Fibroblast of mammary gland (primary cell): ENCODE results near the gene PTPRD.
A peak's percentile ranks its signal among the peaks of the same experiment; 100 is the strongest.

Experiments
- DNase-seq: peaks from one replicate; pipeline ENCODE4 v3.0.0-alpha.2; 2010; ENCODE audit warnings: low read depth
- H3K4me3 ChIP-seq: 2 replicates; pipeline ENCODE4 v1.5.1; 2011; ENCODE audit warnings: low read depth, mild to moderate bottlenecking, low read length, moderate library complexity; ENCODE audit not compliant: control insufficient read depth
- TF ChIP-seq, protein P1 (sequence below): conservative IDR thresholded peaks from 2 replicates; pipeline ENCODE4 v1.5.1; 2011; ENCODE audit warnings: low read depth, low read length, inconsistent platforms; ENCODE audit not compliant: control insufficient read depth, insufficient read depth

PTPRD gene

DNA sequence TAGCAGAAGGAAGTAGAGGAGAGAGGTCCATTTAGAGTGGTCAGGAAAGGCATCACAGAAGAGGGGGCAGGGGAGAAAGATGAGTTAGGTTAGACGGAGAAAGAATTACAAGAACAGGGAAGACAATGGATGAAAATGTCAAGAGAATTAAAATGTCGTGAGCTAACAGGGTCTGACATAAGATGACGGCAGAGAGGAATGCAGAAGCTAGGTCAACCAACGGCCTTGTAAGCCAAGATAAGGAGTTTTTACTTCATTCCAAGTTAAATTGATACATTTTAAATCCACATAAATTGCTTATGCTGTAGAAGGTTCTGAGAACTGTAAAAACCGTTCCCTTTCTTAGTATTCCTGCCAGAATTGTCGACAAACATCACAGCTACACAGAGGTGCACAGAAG is 1916.3 kb downstream of the PTPRD start:
- H3K4me3 ChIP-seq, result no peak overlapping the region
- no peak for DNase-seq
- TF ChIP-seq, protein P1, sequence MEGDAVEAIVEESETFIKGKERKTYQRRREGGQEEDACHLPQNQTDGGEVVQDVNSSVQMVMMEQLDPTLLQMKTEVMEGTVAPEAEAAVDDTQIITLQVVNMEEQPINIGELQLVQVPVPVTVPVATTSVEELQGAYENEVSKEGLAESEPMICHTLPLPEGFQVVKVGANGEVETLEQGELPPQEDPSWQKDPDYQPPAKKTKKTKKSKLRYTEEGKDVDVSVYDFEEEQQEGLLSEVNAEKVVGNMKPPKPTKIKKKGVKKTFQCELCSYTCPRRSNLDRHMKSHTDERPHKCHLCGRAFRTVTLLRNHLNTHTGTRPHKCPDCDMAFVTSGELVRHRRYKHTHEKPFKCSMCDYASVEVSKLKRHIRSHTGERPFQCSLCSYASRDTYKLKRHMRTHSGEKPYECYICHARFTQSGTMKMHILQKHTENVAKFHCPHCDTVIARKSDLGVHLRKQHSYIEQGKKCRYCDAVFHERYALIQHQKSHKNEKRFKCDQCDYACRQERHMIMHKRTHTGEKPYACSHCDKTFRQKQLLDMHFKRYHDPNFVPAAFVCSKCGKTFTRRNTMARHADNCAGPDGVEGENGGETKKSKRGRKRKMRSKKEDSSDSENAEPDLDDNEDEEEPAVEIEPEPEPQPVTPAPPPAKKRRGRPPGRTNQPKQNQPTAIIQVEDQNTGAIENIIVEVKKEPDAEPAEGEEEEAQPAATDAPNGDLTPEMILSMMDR, result no peak

DNA sequence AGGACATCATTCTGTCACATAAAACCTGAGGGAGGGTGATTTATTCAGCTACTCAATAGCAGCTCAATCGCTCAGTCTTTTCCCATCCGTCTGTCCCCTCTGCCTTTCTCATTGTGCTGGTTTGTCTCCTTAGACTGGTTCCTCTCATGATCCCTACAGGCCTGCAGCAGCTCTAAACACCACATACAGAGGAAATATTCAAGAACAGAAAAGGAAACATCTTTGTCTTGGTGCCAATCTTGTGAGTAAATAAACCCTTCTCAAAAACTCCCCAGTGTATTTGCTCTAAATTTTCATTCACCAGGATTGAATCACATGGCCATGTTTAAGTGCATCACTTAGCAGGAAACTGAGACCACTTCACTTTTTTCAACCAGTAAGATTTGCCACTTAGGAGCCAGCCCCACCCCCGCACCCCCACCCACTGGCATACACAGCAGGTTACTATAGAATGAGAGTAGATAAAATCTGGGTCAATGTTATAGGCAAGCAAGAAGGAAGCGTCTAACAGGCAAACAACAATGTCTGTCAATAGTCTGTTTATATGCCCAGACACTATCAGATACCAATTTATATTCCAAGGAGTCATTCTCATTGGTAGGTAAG is 1917.7 kb downstream of the PTPRD start:
- no peak for DNase-seq

DNA sequence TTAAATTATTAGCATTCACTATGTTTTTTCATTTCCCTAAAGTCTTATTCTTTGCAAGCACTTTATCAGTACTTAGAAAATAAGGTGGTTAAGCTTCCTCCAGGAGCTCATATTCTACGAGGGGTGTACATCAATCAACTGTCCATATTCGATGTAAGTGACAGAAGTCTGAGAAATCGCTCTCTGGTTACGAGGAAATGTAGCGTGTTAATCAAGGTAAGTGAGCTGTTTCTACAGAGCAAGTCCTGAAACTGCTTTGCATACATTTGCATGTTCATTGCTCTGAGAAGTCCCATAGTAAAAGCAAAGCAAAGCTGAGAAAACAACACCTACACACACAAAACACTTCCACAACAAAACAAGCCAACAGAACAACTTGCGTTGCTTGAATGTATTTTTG is 1919.3 kb downstream of the PTPRD start:
- no peak overlapping the region for H3K4me3 ChIP-seq
- TF ChIP-seq, protein P1, result no peak
- no peak for DNase-seq

More for the DNA sequence above, 1917.7 kb downstream of the PTPRD start:
- TF ChIP-seq, protein P1, result no peak
- H3K4me3 ChIP-seq, result no peak overlapping the region

DNA sequence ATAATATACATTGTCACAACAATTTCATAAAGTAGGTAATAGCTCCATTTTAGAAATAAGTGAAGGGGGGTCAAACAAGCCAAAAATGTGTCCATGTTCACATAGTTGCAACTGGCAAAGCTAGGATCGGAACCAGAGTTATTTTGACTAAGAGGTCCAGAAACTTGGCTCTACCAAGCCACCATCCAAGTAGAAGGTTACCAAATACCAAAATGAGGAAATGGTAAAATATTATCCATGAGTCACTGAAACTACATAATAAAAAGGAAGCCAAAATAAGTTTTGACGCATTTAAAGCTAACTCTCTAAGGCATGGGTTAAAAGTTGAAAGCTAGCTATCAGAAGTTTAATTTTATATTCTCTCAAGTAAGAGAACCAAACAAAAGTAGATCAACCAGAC is 1926.3 kb downstream of the PTPRD start:
- H3K4me3 ChIP-seq, result no peak overlapping the region
- TF ChIP-seq, protein P1, result no peak
- peak; percentile 35 for DNase-seq

DNA sequence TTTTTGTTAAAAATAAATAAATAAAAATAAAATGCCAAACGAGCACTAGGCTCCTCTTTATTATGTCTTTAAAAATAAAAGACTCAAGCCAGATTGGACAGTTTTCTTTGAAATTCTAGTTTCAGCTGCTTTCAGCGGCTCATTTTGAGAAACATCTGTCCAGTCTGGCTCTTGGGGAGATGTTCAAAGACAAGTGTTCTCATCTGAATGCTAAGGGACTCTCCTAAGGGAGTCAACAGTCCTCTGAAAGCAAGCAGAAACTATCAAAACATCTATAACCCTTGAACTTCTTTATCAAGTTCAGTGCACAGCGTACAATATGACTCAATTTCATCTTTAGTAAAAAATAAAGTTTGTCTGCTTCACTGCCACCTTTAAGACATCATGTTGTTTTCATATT is 1927.0 kb downstream of the PTPRD start:
- DNase-seq, result no peak
- TF ChIP-seq, protein P1, result no peak
- no peak overlapping the region for H3K4me3 ChIP-seq

DNA sequence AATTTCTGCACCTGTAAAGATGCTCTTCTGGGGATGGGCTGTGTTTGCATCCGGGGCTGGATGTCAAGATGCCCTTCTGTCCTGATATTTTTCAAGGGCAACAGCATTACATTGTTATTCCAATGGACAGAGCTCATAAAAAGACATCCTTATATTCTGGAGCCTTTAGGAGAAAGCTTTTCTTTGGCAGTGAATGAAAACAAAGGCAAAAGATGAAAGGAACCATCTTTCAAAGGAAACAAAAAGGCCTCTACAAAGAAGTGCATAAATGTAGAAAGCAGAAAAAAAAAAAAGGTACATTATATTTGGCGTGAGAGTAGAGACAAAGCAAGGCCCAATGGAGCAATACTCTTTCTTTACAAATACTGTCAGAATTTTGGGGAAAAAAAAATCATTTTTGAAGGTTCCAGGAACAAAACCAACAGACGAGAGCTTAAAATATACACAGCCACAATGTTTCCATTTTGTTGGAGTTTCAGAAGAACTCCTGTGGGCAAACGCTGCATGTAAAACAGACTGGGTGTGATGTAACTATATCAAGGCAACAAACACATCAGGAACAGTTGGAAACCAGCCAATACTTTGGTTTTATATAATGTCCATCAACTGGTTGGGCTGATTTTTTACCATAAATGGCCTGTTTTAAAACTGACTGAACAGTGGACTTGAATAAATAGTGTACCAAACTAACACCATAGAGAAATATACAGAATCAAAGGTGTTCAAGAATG is 1927.7 kb downstream of the PTPRD start:
- TF ChIP-seq, protein P1, result no peak
- no peak for DNase-seq
- no peak overlapping the region for H3K4me3 ChIP-seq

DNA sequence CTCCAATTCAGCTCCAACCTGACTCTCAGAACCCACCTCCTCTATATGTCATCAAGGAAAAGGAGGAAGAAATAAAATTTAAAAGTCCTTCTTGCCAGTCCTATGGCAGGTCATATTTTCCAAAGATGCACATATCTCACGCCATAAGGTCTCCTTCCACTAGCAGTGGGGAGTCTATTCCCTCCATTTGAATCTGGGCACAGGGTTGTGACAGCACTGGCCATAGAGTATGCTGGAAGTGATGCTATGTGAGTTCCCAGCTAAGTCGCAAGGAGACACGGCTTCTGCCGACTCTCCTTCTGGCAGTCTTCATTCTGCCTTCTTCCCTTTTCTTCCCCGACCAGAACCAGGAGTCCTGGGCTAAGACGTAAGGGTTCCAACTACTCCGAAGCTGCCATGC is 1929.3 kb downstream of the PTPRD start:
- TF ChIP-seq, protein P1, result no peak

More for the DNA sequence above, 1929.3 kb downstream of the PTPRD start:
- H3K4me3 ChIP-seq, result no peak overlapping the region
- no peak for DNase-seq
